HUES48 (cell line): Measurements from ENCODE around the gene SLC35F3.

Source experiments
- H3K27ac ChIP-seq: one replicate; pipeline ENCODE4 v1.7.0; 2013; ENCODE audit warnings: low read depth, low read length, inconsistent platforms
- H3K27me3 ChIP-seq: 2 replicates; pipeline ENCODE4 v1.6.1; 2013; ENCODE audit warnings: mild to moderate bottlenecking, low read length; ENCODE audit not compliant: control insufficient read depth, insufficient read depth
- H3K36me3 ChIP-seq: 2 replicates; pipeline ENCODE4 v1.6.1; 2013; ENCODE audit warnings: low read length; ENCODE audit not compliant: control insufficient read depth, insufficient read depth
- H3K4me1 ChIP-seq: 2 replicates; pipeline ENCODE4 v1.6.1; 2013; ENCODE audit warnings: mild to moderate bottlenecking, low read length; ENCODE audit not compliant: control insufficient read depth, insufficient read depth
- H3K4me3 ChIP-seq: 2 replicates; pipeline ENCODE4 v1.5.1; 2013; ENCODE audit warnings: mild to moderate bottlenecking, low read depth, low read length
- H3K9ac ChIP-seq: 2 replicates; pipeline ENCODE4 v1.6.1; 2013; ENCODE audit warnings: mild to moderate bottlenecking, low read depth, low read length, moderate library complexity
- H3K9me3 ChIP-seq: 2 replicates; pipeline ENCODE4 v1.6.1; 2013; ENCODE audit warnings: low read length; ENCODE audit not compliant: control insufficient read depth, insufficient read depth

The SLC35F3 gene

GRCh38 chr1:234276151-234276788, 371.8 kb downstream of the SLC35F3 start:
- Histone ChIP-seq H3K27me3 (no peaks in the 10 kb centered on the region), H3K4me1 (0 out of 2 replicates have a peak, but pooled peaks cover 5% of the 10 kb centered on the region), H3K4me3 (no peak overlapping the region), H3K9me3 (no peaks in the 10 kb centered on the region), H3K9ac (no peak overlapping the region), H3K27ac (no peak overlapping the region), H3K36me3 (no peaks in the 10 kb centered on the region)

- no peak overlapping the region for H3K9ac ChIP-seq
- H3K9me3 ChIP-seq: no peaks in the 10 kb centered on the region
- H3K4me1 ChIP-seq: 0 out of 2 replicates have a peak, but pooled peaks cover 5% of the 10 kb centered on the region
- H3K36me3 ChIP-seq: no peaks in the 10 kb centered on the region
- no peaks in the 10 kb centered on the region for H3K27me3 ChIP-seq
- H3K27ac ChIP-seq: no peak overlapping the region
- H3K4me3 ChIP-seq: no peak overlapping the region
Observed at GRCh38 chr1:234277161-234277868, 372.8 kb downstream of the SLC35F3 start.

- Histone ChIP-seq H3K27me3 (no peaks in the 10 kb centered on the region), H3K4me3 (no peak overlapping the region), H3K9me3 (no peaks in the 10 kb centered on the region), H3K4me1 (0 out of 2 replicates have a peak, but pooled peaks cover 5% of the 10 kb centered on the region), H3K27ac (no peak overlapping the region), H3K9ac (no peak overlapping the region), H3K36me3 (no peaks in the 10 kb centered on the region)
Observed at GRCh38 chr1:234279021-234279420, 374.5 kb downstream of the SLC35F3 start.

GRCh38 chr1:234280500-234280899, 376.0 kb downstream of the SLC35F3 start:
- no peak overlapping the region for H3K9ac ChIP-seq
- H3K27me3 ChIP-seq: no peaks in the 10 kb centered on the region
- no peak overlapping the region for H3K4me3 ChIP-seq
- no peaks in the 10 kb centered on the region for H3K36me3 ChIP-seq
- H3K9me3 ChIP-seq: no peaks in the 10 kb centered on the region
- H3K4me1 ChIP-seq: 0 out of 2 replicates have a peak, but pooled peaks cover 5% of the 10 kb centered on the region
- H3K27ac ChIP-seq: no peak overlapping the region

GRCh38 chr1:234281826-234282489, 377.5 kb downstream of the SLC35F3 start:
- Histone ChIP-seq H3K4me3 (no peak overlapping the region), H3K4me1 (0 out of 2 replicates have a peak, but pooled peaks cover 5% of the 10 kb centered on the region), H3K36me3 (no peaks in the 10 kb centered on the region), H3K9me3 (no peaks in the 10 kb centered on the region), H3K9ac (no peak overlapping the region), H3K27ac (no peak overlapping the region), H3K27me3 (no peaks in the 10 kb centered on the region)

GRCh38 chr1:234286206-234286605, 381.7 kb downstream of the SLC35F3 start:
- Histone ChIP-seq H3K27ac (no peak overlapping the region), H3K9me3 (peaks cover 13% of the 10 kb centered on the region; the same call in 1 of the 2 replicates), H3K9ac (no peak overlapping the region), H3K4me3 (no peak overlapping the region), H3K27me3 (no peaks in the 10 kb centered on the region), H3K36me3 (no peaks in the 10 kb centered on the region), H3K4me1 (no peaks in the 10 kb centered on the region)

GRCh38 chr1:234288946-234289345, 384.5 kb downstream of the SLC35F3 start:
- peaks cover 13% of the 10 kb centered on the region; the same call in 1 of the 2 replicates for H3K9me3 ChIP-seq
- no peaks in the 10 kb centered on the region for H3K27me3 ChIP-seq
- no peak overlapping the region for H3K4me3 ChIP-seq

GRCh38 chr1:234289538-234290305, 385.2 kb downstream of the SLC35F3 start:
- H3K36me3 ChIP-seq: no peaks in the 10 kb centered on the region
- H3K4me1 ChIP-seq: no peaks in the 10 kb centered on the region
- peaks cover 13% of the 10 kb centered on the region; the same call in 1 of the 2 replicates for H3K9me3 ChIP-seq

More at GRCh38 chr1:234288946-234289345, 384.5 kb downstream of the SLC35F3 start:
- Histone ChIP-seq H3K27ac (no peak overlapping the region), H3K9ac (no peak overlapping the region), H3K4me1 (no peaks in the 10 kb centered on the region), H3K36me3 (no peaks in the 10 kb centered on the region)

GRCh38 chr1:234292011-234292410, 387.5 kb downstream of the SLC35F3 start:
- no peak overlapping the region for H3K27ac ChIP-seq
- no peaks in the 10 kb centered on the region for H3K4me1 ChIP-seq
- no peaks in the 10 kb centered on the region for H3K27me3 ChIP-seq
- H3K9me3 ChIP-seq: peaks cover 13% of the 10 kb centered on the region; the same call in 1 of the 2 replicates
- H3K9ac ChIP-seq: no peak overlapping the region
- H3K36me3 ChIP-seq: no peaks in the 10 kb centered on the region
- H3K4me3 ChIP-seq: no peak overlapping the region

More at GRCh38 chr1:234289538-234290305, 385.2 kb downstream of the SLC35F3 start:
- Histone ChIP-seq H3K9ac (no peak overlapping the region), H3K27me3 (no peaks in the 10 kb centered on the region), H3K4me3 (no peak overlapping the region), H3K27ac (no peak overlapping the region)

- Histone ChIP-seq H3K4me3 (no peak overlapping the region), H3K9ac (no peak overlapping the region), H3K4me1 (no peaks in the 10 kb centered on the region), H3K27me3 (no peaks in the 10 kb centered on the region), H3K36me3 (no peaks in the 10 kb centered on the region), H3K27ac (no peak overlapping the region), H3K9me3 (peaks cover 13% of the 10 kb centered on the region; the same call in 1 of the 2 replicates)
Observed at GRCh38 chr1:234292548-234292947, 388.1 kb downstream of the SLC35F3 start.
